Trophoblast cell (in vitro differentiated cells and primary cell): Measurements from ENCODE around the gene DND1.

Source experiments
- DNase-seq, 2 donors: peaks; one replicate each; pipeline ENCODE4 v3.0.0-alpha.2; 2016
- H2AFZ ChIP-seq: 2 replicates; pipeline ENCODE4 v1.6.1; 2013; ENCODE audit warnings: low read length, moderate library complexity, mild to moderate bottlenecking; ENCODE audit not compliant: insufficient read depth, poor library complexity
- H2AK5ac ChIP-seq: 2 replicates; pipeline ENCODE4 v1.6.1; 2013; ENCODE audit warnings: mild to moderate bottlenecking, low read length
- H2BK120ac ChIP-seq: 2 replicates; pipeline ENCODE4 v1.6.1; 2013; ENCODE audit warnings: low read length, mild to moderate bottlenecking, moderate library complexity; ENCODE audit not compliant: insufficient read depth, poor library complexity
- H2BK12ac ChIP-seq: 2 replicates; pipeline ENCODE4 v1.6.1; 2013; ENCODE audit warnings: mild to moderate bottlenecking, low read length, moderate library complexity
- H2BK5ac ChIP-seq: 2 replicates; pipeline ENCODE4 v1.6.1; 2013; ENCODE audit warnings: low read length, low read depth, moderate library complexity, mild to moderate bottlenecking; ENCODE audit not compliant: poor library complexity
- H3K14ac ChIP-seq: 2 replicates; pipeline ENCODE4 v1.6.1; 2013; ENCODE audit warnings: mild to moderate bottlenecking, low read length
- H3K18ac ChIP-seq: 2 replicates; pipeline ENCODE4 v1.6.1; 2013; ENCODE audit warnings: mild to moderate bottlenecking, low read length
- H3K23ac ChIP-seq: 2 replicates; pipeline ENCODE4 v1.6.1; 2013; ENCODE audit warnings: low read length
- H3K27ac ChIP-seq: 2 replicates; pipeline ENCODE4 v1.5.1; 2013; ENCODE audit warnings: low read depth, mild to moderate bottlenecking, inconsistent platforms, low read length, moderate library complexity
- H3K27me3 ChIP-seq: 2 replicates; pipeline ENCODE4 v1.6.1; 2013; ENCODE audit warnings: inconsistent platforms, mild to moderate bottlenecking, low read length, moderate library complexity; ENCODE audit not compliant: insufficient read depth
- H3K36me3 ChIP-seq, 2 experiments: 1 replicate in 1 of 2; 2 replicates in 1 of 2; pipeline ENCODE4 v1.6.1; 2013; ENCODE audit warnings: low read length in 2 of 2, mild to moderate bottlenecking in 2 of 2, moderate library complexity in 1 of 2; ENCODE audit not compliant: insufficient read depth in 2 of 2, control insufficient read depth in 1 of 2
- H3K4ac ChIP-seq: 2 replicates; pipeline ENCODE4 v1.6.1; 2013; ENCODE audit warnings: low read depth, mild to moderate bottlenecking, low read length, moderate library complexity
- H3K4me1 ChIP-seq, 2 experiments: 1 replicate in 1 of 2; 2 replicates in 1 of 2; pipeline ENCODE4 v1.6.1; 2013; ENCODE audit warnings: low read length in 2 of 2, mild to moderate bottlenecking in 2 of 2, moderate library complexity in 1 of 2; ENCODE audit not compliant: insufficient read depth in 2 of 2, control insufficient read depth in 1 of 2
- H3K4me2 ChIP-seq: 2 replicates; pipeline ENCODE4 v1.6.1; 2013; ENCODE audit warnings: inconsistent platforms, mild to moderate bottlenecking, low read length, moderate library complexity
- H3K4me3 ChIP-seq: 2 replicates; pipeline ENCODE4 v1.5.1; 2013; ENCODE audit warnings: mild to moderate bottlenecking, low read depth, low read length, inconsistent platforms
- H3K79me1 ChIP-seq: one replicate; pipeline ENCODE4 v1.6.1; 2013; ENCODE audit warnings: low read length
- H3K79me2 ChIP-seq: 2 replicates; pipeline ENCODE4 v1.6.1; 2013; ENCODE audit warnings: low read length, mild to moderate bottlenecking; ENCODE audit not compliant: control insufficient read depth, insufficient read depth, poor library complexity
- H3K9ac ChIP-seq: 2 replicates; pipeline ENCODE4 v1.6.1; 2013; ENCODE audit warnings: mild to moderate bottlenecking, low read length
- H3K9me3 ChIP-seq: 2 replicates; pipeline ENCODE4 v1.6.1; 2013; ENCODE audit warnings: low read depth, mild to moderate bottlenecking, control low read depth, inconsistent platforms, low read length; ENCODE audit not compliant: insufficient read depth
- H4K12ac ChIP-seq: 2 replicates; pipeline ENCODE4 v1.6.1; 2013; ENCODE audit warnings: low read depth, mild to moderate bottlenecking, low read length, moderate library complexity
- H4K8ac ChIP-seq: 2 replicates; pipeline ENCODE4 v1.6.1; 2013; ENCODE audit warnings: low read depth, mild to moderate bottlenecking, low read length, moderate library complexity
- H4K91ac ChIP-seq: one replicate; pipeline ENCODE4 v1.6.1; 2013; ENCODE audit warnings: low read depth, mild to moderate bottlenecking, low read length, moderate library complexity
- WGBS: extraction: QIAGEN DNeasy Blood & Tissue Kit; methylation state at CpG from one replicate; pipeline ENCODE4 v1.1.7; 2013; ENCODE audit warnings: missing lambda C conversion rate; ENCODE audit not compliant: insufficient read length, insufficient coverage; ENCODE audit errors: extremely low coverage; 5-methylcytosine and 5-hydroxymethylcytosine counted together

Gene DND1

GRCh38 chr5:140632366-140633020, 40.9 kb downstream of the DND1 start:
- no peak overlapping the region for H3K27ac ChIP-seq
- no peak overlapping the region for H2BK12ac ChIP-seq
- H2AK5ac ChIP-seq = no peak overlapping the region
- WGBS = no CpG with 5 or more reads among the region's 51 CpGs
- H3K23ac ChIP-seq = no peak overlapping the region
- H3K14ac ChIP-seq = no peak overlapping the region
- no peaks in the 10 kb centered on the region for H3K4me1 ChIP-seq
- no peak overlapping the region for H3K4me2 ChIP-seq
- no peak overlapping the region for H2BK5ac ChIP-seq
- H4K12ac ChIP-seq = no peak overlapping the region
- H4K8ac ChIP-seq = no peak overlapping the region
- H3K79me1 ChIP-seq = no peaks in the 10 kb centered on the region
- no peak overlapping the region for H4K91ac ChIP-seq
- H3K9ac ChIP-seq = no peak overlapping the region
- peaks cover 21% of the 10 kb centered on the region for H3K9me3 ChIP-seq
- H3K18ac ChIP-seq = no peak overlapping the region
- no peak overlapping the region for H3K4ac ChIP-seq
- peak; percentile 53 to 65 for DNase-seq
- no peaks in the 10 kb centered on the region for H3K79me2 ChIP-seq
- H2AFZ ChIP-seq = no peak overlapping the region
- H3K27me3 ChIP-seq = no peaks in the 10 kb centered on the region
- no peak overlapping the region for H3K4me3 ChIP-seq
- peaks cover 0 to 2% of the 10 kb centered on the region in 2 experiments for H3K36me3 ChIP-seq
- H2BK120ac ChIP-seq = no peak overlapping the region

DNA sequence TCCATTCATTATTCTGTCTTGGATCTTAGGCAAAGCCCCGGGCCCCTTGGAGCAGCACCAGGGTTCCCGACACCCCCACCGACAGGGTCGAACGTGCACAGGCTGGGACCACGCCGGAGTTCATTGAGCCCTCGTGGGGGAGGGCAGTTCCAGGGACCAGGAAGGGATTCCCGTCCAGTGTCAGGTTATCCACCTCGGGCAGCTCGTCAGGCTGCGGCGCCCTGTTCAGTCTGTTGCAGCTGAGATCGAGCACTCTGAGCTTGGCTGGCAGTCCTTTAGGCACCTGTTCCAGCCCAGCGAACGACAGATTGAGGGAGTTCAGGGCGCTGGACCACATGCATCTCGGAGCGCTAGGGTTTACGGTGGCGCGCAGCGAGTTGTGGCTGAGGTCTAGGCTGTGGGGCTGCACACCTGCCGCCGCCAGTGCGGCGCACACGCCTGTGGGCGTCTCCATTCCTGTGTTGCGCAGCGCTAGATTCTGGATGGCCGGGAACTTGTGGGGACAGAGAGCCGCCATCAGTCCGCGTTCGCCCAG, 41.5 kb downstream of the DND1 start:
- Histone ChIP-seq H3K79me2 (no peaks in the 10 kb centered on the region), H2BK12ac (no peak overlapping the region), H3K27ac (no peak overlapping the region), H2BK120ac (no peak overlapping the region), H3K27me3 (no peaks in the 10 kb centered on the region), H3K36me3 (peaks cover 0 to 2% of the 10 kb centered on the region in 2 experiments), H3K9me3 (peaks cover 21% of the 10 kb centered on the region), H2AFZ (no peak overlapping the region), H3K18ac (no peak overlapping the region), H3K4me1 (no peaks in the 10 kb centered on the region), H4K91ac (no peak overlapping the region), H3K4me3 (no peak overlapping the region), H4K12ac (no peak overlapping the region), H3K4ac (no peak overlapping the region), H3K79me1 (no peaks in the 10 kb centered on the region), H3K23ac (no peak overlapping the region), H4K8ac (no peak overlapping the region), H2AK5ac (no peak overlapping the region), H3K9ac (no peak overlapping the region), H3K4me2 (no peak overlapping the region), H3K14ac (no peak overlapping the region), H2BK5ac (no peak overlapping the region)
- peak; percentile 35 to 60 for DNase-seq
- WGBS = no CpG with 5 or more reads among the region's 36 CpGs

GRCh38 chr5:140631036-140631417, 42.3 kb downstream of the DND1 start:
- H3K4me3 ChIP-seq = no peak overlapping the region
- no peaks in the 10 kb centered on the region for H3K79me1 ChIP-seq
- no peak overlapping the region for H3K18ac ChIP-seq
- H3K27ac ChIP-seq = no peak overlapping the region
- WGBS = no CpG with 5 or more reads among the region's 4 CpGs
- no peak overlapping the region for H4K8ac ChIP-seq
- no peak overlapping the region for H2AK5ac ChIP-seq
- H3K9ac ChIP-seq = no peak overlapping the region
- H3K4ac ChIP-seq = no peak overlapping the region
- no peaks in the 10 kb centered on the region for H3K27me3 ChIP-seq
- peaks cover 21% of the 10 kb centered on the region for H3K9me3 ChIP-seq
- H3K14ac ChIP-seq = no peak overlapping the region
- no peak overlapping the region for H2AFZ ChIP-seq
- H4K91ac ChIP-seq = no peak overlapping the region
- no peak overlapping the region for H2BK5ac ChIP-seq
- H3K23ac ChIP-seq = no peak overlapping the region
- H3K36me3 ChIP-seq = peaks cover 0 to 2% of the 10 kb centered on the region in 2 experiments
- DNase-seq = peak in 1 of 2 donors; percentile 25
- H3K4me1 ChIP-seq = no peaks in the 10 kb centered on the region
- H2BK12ac ChIP-seq = no peak overlapping the region
- H3K4me2 ChIP-seq = no peak overlapping the region
- H4K12ac ChIP-seq = no peak overlapping the region
- H3K79me2 ChIP-seq = no peaks in the 10 kb centered on the region
- no peak overlapping the region for H2BK120ac ChIP-seq

GRCh38 chr5:140630292-140631035, 42.9 kb downstream of the DND1 start:
- no peak overlapping the region for H3K4me3 ChIP-seq
- H3K4ac ChIP-seq = no peak overlapping the region
- H3K4me1 ChIP-seq = no peaks in the 10 kb centered on the region
- no peaks in the 10 kb centered on the region for H3K79me2 ChIP-seq
- no peaks in the 10 kb centered on the region for H3K79me1 ChIP-seq
- H3K36me3 ChIP-seq = peaks cover 0 to 2% of the 10 kb centered on the region in 2 experiments
- peak in 1 of 2 donors; percentile 17 for DNase-seq
- peaks cover 24% of the 10 kb centered on the region for H3K9me3 ChIP-seq
- no peaks in the 10 kb centered on the region for H3K27me3 ChIP-seq
- H4K12ac ChIP-seq = no peak overlapping the region
- no peak overlapping the region for H2BK120ac ChIP-seq
- H4K8ac ChIP-seq = no peak overlapping the region
- no peak overlapping the region for H3K27ac ChIP-seq
- H3K4me2 ChIP-seq = no peak overlapping the region
- no peak overlapping the region for H2AK5ac ChIP-seq
- H3K9ac ChIP-seq = no peak overlapping the region
- no CpG with 5 or more reads among the region's 2 CpGs for WGBS
- no peak overlapping the region for H3K18ac ChIP-seq
- no peak overlapping the region for H2AFZ ChIP-seq
- H3K23ac ChIP-seq = no peak overlapping the region
- no peak overlapping the region for H4K91ac ChIP-seq
- H3K14ac ChIP-seq = no peak overlapping the region
- H2BK12ac ChIP-seq = no peak overlapping the region
- H2BK5ac ChIP-seq = no peak overlapping the region
